Transverse colon (tissue), 3 donors: Measurements from ENCODE around the gene PASD1.

Experiments used
- POLR2A ChIP-seq: fragments of 450-650 bp; IDR thresholded peaks from one replicate; pipeline ENCODE4 v1.6.1; 2016; ENCODE audit warnings: antibody characterized with exemption, mild to moderate bottlenecking, moderate library complexity
- TF ChIP-seq, protein P1 (sequence below), 5 experiments: fragments of 200-600 bp in 3 of 5; fragments of 450-650 bp in 2 of 5; sonication (generic) in 3 of 5; IDR thresholded peaks; 1 replicate in 2 of 5; 2 replicates in 3 of 5; pipeline ENCODE4 v1.5.1; 2016 to 2017; ENCODE audit warnings: antibody characterized with exemption in 5 of 5, inconsistent platforms in 3 of 5, mild to moderate bottlenecking in 2 of 5, moderate library complexity in 1 of 5

DNA sequence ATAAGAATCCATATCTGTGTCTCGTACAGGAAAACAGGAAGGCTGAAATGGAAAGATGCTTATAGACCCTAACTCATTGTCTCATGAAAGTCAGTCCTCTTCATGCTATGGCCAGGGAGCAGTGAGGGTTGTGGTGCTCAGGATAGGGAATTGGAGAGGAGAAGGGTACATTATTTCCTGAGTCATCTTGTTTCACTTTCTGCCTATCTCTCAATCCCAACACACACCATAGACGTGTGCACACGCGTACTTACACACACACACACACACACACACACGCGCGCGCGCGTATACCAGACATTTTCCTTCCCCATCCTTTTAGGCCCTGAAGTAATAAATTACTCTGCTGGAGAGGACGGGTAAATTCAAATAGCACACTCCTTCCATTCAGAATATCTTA, 78.1 kb downstream of the PASD1 start:
- TF ChIP-seq, protein P1, sequence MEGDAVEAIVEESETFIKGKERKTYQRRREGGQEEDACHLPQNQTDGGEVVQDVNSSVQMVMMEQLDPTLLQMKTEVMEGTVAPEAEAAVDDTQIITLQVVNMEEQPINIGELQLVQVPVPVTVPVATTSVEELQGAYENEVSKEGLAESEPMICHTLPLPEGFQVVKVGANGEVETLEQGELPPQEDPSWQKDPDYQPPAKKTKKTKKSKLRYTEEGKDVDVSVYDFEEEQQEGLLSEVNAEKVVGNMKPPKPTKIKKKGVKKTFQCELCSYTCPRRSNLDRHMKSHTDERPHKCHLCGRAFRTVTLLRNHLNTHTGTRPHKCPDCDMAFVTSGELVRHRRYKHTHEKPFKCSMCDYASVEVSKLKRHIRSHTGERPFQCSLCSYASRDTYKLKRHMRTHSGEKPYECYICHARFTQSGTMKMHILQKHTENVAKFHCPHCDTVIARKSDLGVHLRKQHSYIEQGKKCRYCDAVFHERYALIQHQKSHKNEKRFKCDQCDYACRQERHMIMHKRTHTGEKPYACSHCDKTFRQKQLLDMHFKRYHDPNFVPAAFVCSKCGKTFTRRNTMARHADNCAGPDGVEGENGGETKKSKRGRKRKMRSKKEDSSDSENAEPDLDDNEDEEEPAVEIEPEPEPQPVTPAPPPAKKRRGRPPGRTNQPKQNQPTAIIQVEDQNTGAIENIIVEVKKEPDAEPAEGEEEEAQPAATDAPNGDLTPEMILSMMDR (IDR thresholded peaks at IDR 0.05) = no peak
- TF ChIP-seq POLR2A = no peak
